Gastrocnemius medialis (tissue), 4 donors: ENCODE measurements around the gene PARP15. TPM values are rescaled to one million over a fixed set of nuclear protein-coding genes. Genes with fewer than 3 reads are reported as not detected.

Source experiments
- ATAC-seq, 2 donors: fragments of 150-250 bp; one replicate each; pipeline ENCODE4 v1.9.1; 2016
- DNase-seq, 2 donors: peaks; one replicate each; pipeline ENCODE4 v3.0.0-alpha.2; 2019
- H3K27ac ChIP-seq, 4 donors: fragments of 200-600 bp; sonication (generic); 1 replicate in 1 of 4; 2 replicates in 3 of 4; pipeline ENCODE4 v1.5.1; 2016 to 2018; ENCODE audit warnings: mild to moderate bottlenecking in 2 of 4, moderate library complexity in 1 of 4
- H3K27me3 ChIP-seq, 3 donors: fragments of 200-600 bp; sonication (generic) in 2 of 3; 1 replicate in 1 of 3; 2 replicates in 2 of 3; pipeline versions ENCODE4 v1.5.1 to v1.6.0; 2016 to 2019; ENCODE audit warnings: mild to moderate bottlenecking in 1 of 3, moderate library complexity in 1 of 3
- H3K36me3 ChIP-seq, 2 donors: fragments of 200-600 bp; sonication (generic) in 1 of 2; one replicate each; pipeline ENCODE4 v1.5.1; 2017 to 2018
- H3K4me1 ChIP-seq, 2 donors: fragments of 200-600 bp; sonication (generic) in 1 of 2; one replicate each; pipeline ENCODE4 v1.5.1; 2016 to 2017; ENCODE audit warnings: mild to moderate bottlenecking in 2 of 2
- H3K4me3 ChIP-seq, 4 donors: fragments of 200-600 bp; sonication (generic) in 3 of 4; 1 replicate in 1 of 4; 2 replicates in 3 of 4; pipeline ENCODE4 v1.5.1; 2016 to 2019; ENCODE audit warnings: mild to moderate bottlenecking in 2 of 4
- H3K9me3 ChIP-seq, 3 donors: fragments of 200-600 bp; sonication (generic) in 2 of 3; 1 replicate in 1 of 3; 2 replicates in 2 of 3; pipeline ENCODE4 v1.5.1; 2016 to 2019
- CTCF ChIP-seq, 5 experiments: fragments of 450-650 bp in 3 of 5; fragments of 200-600 bp in 2 of 5; sonication (generic) in 2 of 5; IDR thresholded peaks in 4 of 5; conservative IDR thresholded peaks in 1 of 5; 1 replicate in 4 of 5; 2 replicates in 1 of 5; pipeline ENCODE4 v1.5.1; 2016 to 2019; ENCODE audit warnings: antibody characterized with exemption in 5 of 5, mild to moderate bottlenecking in 3 of 5, moderate library complexity in 3 of 5
- POLR2A ChIP-seq, 2 donors: fragments of 450-650 bp; IDR thresholded peaks; one replicate each; pipeline ENCODE4 v1.6.1; 2017; ENCODE audit warnings: antibody characterized with exemption in 2 of 2, mild to moderate bottlenecking in 2 of 2, moderate library complexity in 2 of 2
- in situ Hi-C, 4 donors: fragments of 200-750 bp; cut with MboI; loops; one replicate each; pipeline versions ENCODE4 v1.15.0 to v1.8.0; 2017; ENCODE audit warnings: low sequenced_read_pairs in 4 of 4
- intact Hi-C: fragments of 100-400 bp; cut with DNase I; formaldehyde crosslinking; loops from one replicate; pipeline ENCODE4 v1.15.1; 2023; ENCODE audit warnings: low total_unique reads
- total RNA-seq, 4 donors: library from RNA; depleted of rRNA; stranded (reverse); fragments of >200 nt; gene quantifications; one replicate each; pipeline versions ENCODE4 v1.1.0 to v1.2.3, GENCODE V29; 2016

PARP15 gene
- total RNA-seq, 4 donors from 2014 or later, result 0.16 to 0.51 TPM; not detected in 2

GRCh38 chr3:122628567-122628966 is 51.1 kb downstream of the PARP15 start:
- Histone ChIP-seq H3K27me3 (no peaks in the 10 kb centered on the region), H3K4me3 (no peak overlapping the region), H3K4me1 (no peaks in the 10 kb centered on the region), H3K36me3 (no peaks in the 10 kb centered on the region), H3K27ac (no peak overlapping the region), H3K9me3 (no peaks in the 10 kb centered on the region)
- intact Hi-C loops, result no loop called here
- TF ChIP-seq CTCF (IDR thresholded peaks at IDR 0.05 in 4 of 5, conservative IDR thresholded peaks at IDR 0.05 in 1 of 5) (no peak), POLR2A (IDR thresholded peaks at IDR 0.05) (no peak)
- ATAC-seq (no peak), DNase-seq (no peak)
- in situ Hi-C loops, result no loop called here

- TF ChIP-seq POLR2A (IDR thresholded peaks at IDR 0.05), result no peak
- DNase-seq (no peak), ATAC-seq (no peak)
- Histone ChIP-seq H3K9me3 (no peaks in the 10 kb centered on the region), H3K36me3 (no peaks in the 10 kb centered on the region), H3K27ac (no peak overlapping the region), H3K27me3 (no peaks in the 10 kb centered on the region), H3K4me3 (no peak overlapping the region), H3K4me1 (no peaks in the 10 kb centered on the region)
- in situ Hi-C loops, result no loop called here
- intact Hi-C loops, result no loop called here
Observed at GRCh38 chr3:122629763-122630162, 52.3 kb downstream of the PARP15 start.

GRCh38 chr3:122635789-122636188 is 58.3 kb downstream of the PARP15 start:
- H3K36me3 ChIP-seq, result no peaks in the 10 kb centered on the region
- in situ Hi-C loops, result no loop called here
- no peaks in the 10 kb centered on the region for H3K9me3 ChIP-seq
- TF ChIP-seq CTCF (IDR thresholded peaks at IDR 0.05 in 4 of 5, conservative IDR thresholded peaks at IDR 0.05 in 1 of 5) (no peak), POLR2A (IDR thresholded peaks at IDR 0.05) (no peak)
- DNase-seq (no peak), ATAC-seq (no peak)
- no peak overlapping the region for H3K4me3 ChIP-seq
- H3K4me1 ChIP-seq, result no peaks in the 10 kb centered on the region
- no peak overlapping the region for H3K27ac ChIP-seq
- intact Hi-C loops, result no loop called here
- H3K27me3 ChIP-seq, result no peaks in the 10 kb centered on the region

GRCh38 chr3:122636697-122637096 is 59.2 kb downstream of the PARP15 start:
- TF ChIP-seq POLR2A (IDR thresholded peaks at IDR 0.05) (no peak), CTCF (IDR thresholded peaks at IDR 0.05 in 4 of 5, conservative IDR thresholded peaks at IDR 0.05 in 1 of 5) (no peak)
- Histone ChIP-seq H3K36me3 (no peaks in the 10 kb centered on the region), H3K4me1 (no peaks in the 10 kb centered on the region), H3K27me3 (no peaks in the 10 kb centered on the region), H3K4me3 (no peak overlapping the region), H3K27ac (no peak overlapping the region), H3K9me3 (no peaks in the 10 kb centered on the region)
- intact Hi-C loops, result no loop called here
- no peak for ATAC-seq
- in situ Hi-C loops, result no loop called here
- DNase-seq, result no peak

DNA sequence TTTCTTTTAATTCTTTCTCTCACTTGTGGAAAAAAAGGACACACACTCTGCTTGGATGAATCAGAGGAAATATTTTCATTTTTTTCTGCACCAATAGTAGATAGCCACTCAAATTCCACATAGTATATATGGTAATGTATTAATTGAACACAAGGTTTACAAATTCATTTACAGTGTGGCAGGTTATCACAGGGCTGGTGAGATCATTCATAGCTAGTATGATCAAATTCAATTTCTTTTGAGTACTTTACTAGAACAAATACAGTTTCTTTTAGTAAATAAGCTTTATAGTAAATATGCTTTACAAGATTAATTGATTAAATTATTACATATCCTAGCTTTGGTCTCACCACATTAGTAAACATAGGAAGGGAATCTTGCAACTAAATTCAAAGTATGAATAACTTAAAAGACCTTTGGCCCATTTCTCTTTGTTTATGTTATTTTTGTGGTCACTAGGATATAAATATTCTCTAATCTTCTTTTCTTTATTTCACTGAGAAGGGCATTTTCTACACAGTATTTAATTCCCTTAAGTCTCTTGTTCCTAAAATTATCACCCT is 63.1 kb downstream of the PARP15 start:
- Histone ChIP-seq H3K9me3 (no peaks in the 10 kb centered on the region), H3K27ac (no peak overlapping the region), H3K4me1 (no peaks in the 10 kb centered on the region), H3K27me3 (no peaks in the 10 kb centered on the region), H3K4me3 (no peak overlapping the region), H3K36me3 (no peaks in the 10 kb centered on the region)
- DNase-seq (no peak), ATAC-seq (no peak)
- intact Hi-C loops (no loop called here), in situ Hi-C loops (no loop called here)
- no peak for TF ChIP-seq POLR2A (IDR thresholded peaks at IDR 0.05)

- Histone ChIP-seq H3K9me3 (no peaks in the 10 kb centered on the region), H3K4me1 (no peaks in the 10 kb centered on the region), H3K27ac (no peak overlapping the region), H3K4me3 (no peak overlapping the region), H3K36me3 (no peaks in the 10 kb centered on the region), H3K27me3 (no peaks in the 10 kb centered on the region)
- DNase-seq, result no peak
- no peak for ATAC-seq
- intact Hi-C loops, result no loop called here
- TF ChIP-seq CTCF (IDR thresholded peaks at IDR 0.05 in 4 of 5, conservative IDR thresholded peaks at IDR 0.05 in 1 of 5) (no peak), POLR2A (IDR thresholded peaks at IDR 0.05) (no peak)
- in situ Hi-C loops, result no loop called here
Observed at GRCh38 chr3:122642935-122643334, 65.5 kb downstream of the PARP15 start.
